KMS-11 (cell line): ENCODE results near the gene TJAP1.
"Not testable (repeated sequence)": the region's sequence is repeated elsewhere in the genome, so short reads cannot be mapped to it uniquely, and the experiment has no call there.

Experiments
- H2AFZ ChIP-seq: fragments of 200-600 bp; sonication (generic); 2 replicates; pipeline ENCODE4 v1.6.1; 2016; ENCODE audit warnings: antibody characterized with exemption, mixed run types, low read depth
- H3K27ac ChIP-seq: fragments of 200-600 bp; sonication (generic); 2 replicates; pipeline ENCODE4 v1.6.1; 2016; ENCODE audit warnings: mild to moderate bottlenecking, mixed run types
- H3K27me3 ChIP-seq: fragments of 200-600 bp; sonication (generic); 2 replicates; pipeline ENCODE4 v1.6.1; 2017; ENCODE audit warnings: mild to moderate bottlenecking, low read depth, mixed run types, moderate library complexity; ENCODE audit not compliant: insufficient read depth
- H3K36me3 ChIP-seq: fragments of 200-600 bp; sonication (generic); 2 replicates; pipeline ENCODE4 v1.6.1; 2017; ENCODE audit warnings: mild to moderate bottlenecking, mixed run types; ENCODE audit not compliant: insufficient read depth
- H3K4me1 ChIP-seq: fragments of 200-600 bp; sonication (generic); 2 replicates; pipeline ENCODE4 v1.6.1; 2016; ENCODE audit warnings: mild to moderate bottlenecking, low read depth, mixed run types; ENCODE audit not compliant: poor library complexity, severe bottlenecking
- H3K4me2 ChIP-seq: fragments of 200-600 bp; sonication (generic); 2 replicates; pipeline ENCODE4 v1.7.0; 2016; ENCODE audit warnings: mild to moderate bottlenecking, mixed run types
- H3K4me3 ChIP-seq: fragments of 200-600 bp; sonication (generic); IDR thresholded peaks from 2 replicates; pipeline ENCODE4 v1.6.1; 2017; ENCODE audit warnings: low read depth, low read length, mixed read lengths; ENCODE audit not compliant: insufficient read depth
- H3K79me2 ChIP-seq: fragments of 200-600 bp; sonication (generic); 2 replicates; pipeline ENCODE4 v1.6.1; 2016; ENCODE audit warnings: low read depth, mixed run types; ENCODE audit not compliant: insufficient read depth
- H3K9ac ChIP-seq: fragments of 200-600 bp; sonication (generic); 2 replicates; pipeline ENCODE4 v1.6.1; 2016; ENCODE audit warnings: mild to moderate bottlenecking, mixed run types
- H4K20me1 ChIP-seq: fragments of 200-600 bp; sonication (generic); 2 replicates; pipeline ENCODE4 v1.6.1; 2016; ENCODE audit warnings: mild to moderate bottlenecking, mixed run types; ENCODE audit not compliant: insufficient read depth
- TF ChIP-seq, protein P1 (sequence below): fragments of 200-600 bp; sonication (generic); conservative IDR thresholded peaks from 2 replicates; pipeline ENCODE4 v1.6.1; 2017; ENCODE audit warnings: low read depth, mild to moderate bottlenecking, antibody characterized with exemption, low read length, moderate library complexity, mixed read lengths

Gene TJAP1

GRCh38 chr6:43454290-43454695, 23.1 kb upstream of the TJAP1 start:
- H3K27me3 ChIP-seq = peaks cover 21% of the 10 kb centered on the region
- peaks cover 10% of the 10 kb centered on the region for H3K4me1 ChIP-seq
- no peak overlapping the region for H3K27ac ChIP-seq
- no peaks in the 10 kb centered on the region for H3K36me3 ChIP-seq
- no peaks in the 10 kb centered on the region for H3K79me2 ChIP-seq
- H3K4me3 ChIP-seq = no peak overlapping the region
- H2AFZ ChIP-seq = no peak overlapping the region
- peak overlapping the region; percentile 60; the same call in 1 of the 2 replicates for H3K4me2 ChIP-seq
- no peaks in the 10 kb centered on the region for H4K20me1 ChIP-seq
- TF ChIP-seq, protein P1, sequence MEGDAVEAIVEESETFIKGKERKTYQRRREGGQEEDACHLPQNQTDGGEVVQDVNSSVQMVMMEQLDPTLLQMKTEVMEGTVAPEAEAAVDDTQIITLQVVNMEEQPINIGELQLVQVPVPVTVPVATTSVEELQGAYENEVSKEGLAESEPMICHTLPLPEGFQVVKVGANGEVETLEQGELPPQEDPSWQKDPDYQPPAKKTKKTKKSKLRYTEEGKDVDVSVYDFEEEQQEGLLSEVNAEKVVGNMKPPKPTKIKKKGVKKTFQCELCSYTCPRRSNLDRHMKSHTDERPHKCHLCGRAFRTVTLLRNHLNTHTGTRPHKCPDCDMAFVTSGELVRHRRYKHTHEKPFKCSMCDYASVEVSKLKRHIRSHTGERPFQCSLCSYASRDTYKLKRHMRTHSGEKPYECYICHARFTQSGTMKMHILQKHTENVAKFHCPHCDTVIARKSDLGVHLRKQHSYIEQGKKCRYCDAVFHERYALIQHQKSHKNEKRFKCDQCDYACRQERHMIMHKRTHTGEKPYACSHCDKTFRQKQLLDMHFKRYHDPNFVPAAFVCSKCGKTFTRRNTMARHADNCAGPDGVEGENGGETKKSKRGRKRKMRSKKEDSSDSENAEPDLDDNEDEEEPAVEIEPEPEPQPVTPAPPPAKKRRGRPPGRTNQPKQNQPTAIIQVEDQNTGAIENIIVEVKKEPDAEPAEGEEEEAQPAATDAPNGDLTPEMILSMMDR = peak; percentile 87
- no peak overlapping the region for H3K9ac ChIP-seq

DNA sequence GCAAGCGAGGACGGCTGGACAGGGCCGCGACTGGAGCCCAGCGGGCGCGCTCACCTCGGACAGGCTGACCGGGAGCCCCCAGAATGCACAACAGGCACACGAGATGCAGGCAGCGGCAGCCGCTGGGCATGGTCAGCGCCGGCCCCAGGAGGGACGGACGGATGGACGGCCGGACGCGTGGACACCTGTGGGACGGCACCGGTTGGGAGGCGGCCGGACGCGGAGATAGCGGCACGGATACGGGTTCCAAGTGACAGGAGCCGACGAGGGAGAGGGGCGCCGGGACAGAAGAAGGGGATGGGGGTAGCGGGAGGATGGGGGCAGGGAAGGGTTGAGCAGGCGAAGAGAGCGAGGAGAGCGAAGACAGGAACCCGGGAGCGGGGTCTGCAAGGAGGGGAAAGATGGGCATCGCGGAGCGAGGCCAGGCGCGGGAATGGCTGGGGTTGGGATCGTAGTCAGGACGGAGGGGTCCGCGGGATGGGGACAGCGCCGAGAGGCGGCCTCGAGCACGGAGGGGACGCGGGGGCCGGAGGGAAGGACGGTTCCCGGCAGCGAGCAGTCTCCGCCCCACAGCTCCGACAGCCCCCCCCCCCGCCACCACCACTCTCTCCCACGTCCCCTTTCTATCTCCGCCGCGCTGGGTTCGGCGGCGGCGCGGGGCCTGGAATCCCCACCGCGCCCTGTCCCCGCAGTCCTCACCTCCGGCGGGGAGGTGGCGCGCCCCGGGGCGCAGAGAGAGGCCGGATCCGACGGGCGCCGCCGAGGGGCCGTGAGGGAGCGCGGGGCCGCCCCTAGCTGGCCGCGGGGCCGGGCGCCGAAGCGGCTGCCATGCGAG, 22.5 kb upstream of the TJAP1 start:
- Histone ChIP-seq H3K4me2 (peak overlapping the region; percentile 60), H4K20me1 (no peaks in the 10 kb centered on the region), H3K9ac (no peak overlapping the region), H3K79me2 (no peaks in the 10 kb centered on the region), H3K27me3 (peaks cover 21% of the 10 kb centered on the region), H3K36me3 (no peaks in the 10 kb centered on the region), H3K4me3 (no peak overlapping the region), H2AFZ (peak overlapping the region; percentile 18; the same call in 1 of the 2 replicates), H3K27ac (no peak overlapping the region), H3K4me1 (peaks cover 10% of the 10 kb centered on the region)
- TF ChIP-seq, protein P1 = peak; percentile 73

DNA sequence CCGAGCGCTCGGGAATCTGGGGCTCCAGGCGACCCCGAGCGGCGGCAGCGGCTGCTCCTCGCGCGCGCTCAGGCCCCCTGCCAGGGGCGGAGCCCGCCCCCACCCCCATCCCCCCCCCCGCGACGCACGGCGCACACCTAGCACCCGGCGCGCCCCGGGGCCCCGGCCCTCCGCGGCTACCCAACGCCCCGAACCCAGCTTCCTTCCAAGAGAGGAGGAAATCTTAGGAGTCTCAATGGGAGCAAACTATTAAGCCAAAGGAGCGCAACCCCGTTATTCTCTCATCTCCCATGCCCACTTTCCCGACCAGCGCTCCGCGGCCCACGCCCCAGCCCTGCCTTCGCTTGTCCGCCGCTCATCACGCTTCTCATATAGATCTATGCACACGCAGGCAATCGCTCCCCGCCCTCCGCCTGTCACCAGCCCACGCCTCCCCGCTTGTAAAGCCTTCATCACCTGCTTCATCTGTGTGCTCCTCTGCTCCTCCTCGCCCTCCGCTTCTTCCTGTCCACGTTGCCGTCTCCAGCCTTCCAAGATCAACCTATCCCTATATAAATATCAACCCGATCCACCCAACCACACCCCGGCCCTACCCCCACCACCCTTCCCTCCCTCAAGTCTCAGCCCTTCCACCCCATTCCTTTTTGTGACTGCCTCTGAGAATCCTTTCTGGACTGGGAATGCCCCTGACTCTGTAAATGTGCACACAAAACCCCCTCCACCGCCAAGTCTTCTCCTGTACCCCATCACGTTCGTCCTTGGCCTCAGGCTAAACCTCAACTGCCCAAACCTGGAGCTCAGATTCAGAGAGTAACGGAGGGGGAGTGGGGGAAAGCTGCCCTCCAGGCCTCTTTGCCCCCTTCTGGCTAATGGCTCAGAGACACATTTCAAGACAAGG, 21.6 kb upstream of the TJAP1 start, which contains the start of gene DLK2:
Gene DLK2 (minus strand): TSS at position 18 of the 898 bp plus-strand sequence. CDS start 723 bp downstream, outside the sequence.
- Histone ChIP-seq H3K9ac (no peak within 1 kb of the TSS), H3K27me3 (peaks cover 21% of the 10 kb centered on the region), H3K27ac (no peak within 1 kb of the TSS)

DNA sequence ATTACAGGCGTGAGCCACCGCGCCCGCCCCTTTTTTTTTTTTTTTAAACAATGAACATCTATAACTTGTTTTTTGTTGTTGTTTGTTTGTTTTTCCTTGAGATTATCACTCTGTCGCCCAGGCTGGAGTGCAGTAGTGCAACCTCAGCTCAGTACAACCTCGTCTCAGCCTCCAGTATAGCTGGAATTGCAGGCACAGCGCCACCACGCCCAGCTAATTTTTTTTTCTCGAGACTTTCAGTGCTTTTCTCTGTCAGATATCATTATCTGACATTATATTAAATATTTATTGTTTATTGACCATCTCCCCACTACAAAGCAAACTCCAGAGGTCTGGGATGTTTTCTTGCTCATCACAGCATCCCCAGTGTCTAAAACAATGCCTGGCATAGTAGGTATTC, 19.7 kb upstream of the TJAP1 start:
- H3K36me3 ChIP-seq = no peaks in the 10 kb centered on the region
- TF ChIP-seq, protein P1 = no peak
- H3K4me1 ChIP-seq = peaks cover 10% of the 10 kb centered on the region
- H3K9ac ChIP-seq = no peak overlapping the region
- H3K27ac ChIP-seq = no peak overlapping the region
- H3K4me2 ChIP-seq = no peak overlapping the region
- no peaks in the 10 kb centered on the region for H4K20me1 ChIP-seq
- H2AFZ ChIP-seq = no peak overlapping the region
- peaks cover 21% of the 10 kb centered on the region for H3K27me3 ChIP-seq
- no peaks in the 10 kb centered on the region for H3K79me2 ChIP-seq
- H3K4me3 ChIP-seq = no peak overlapping the region

More for the DNA sequence above, 21.6 kb upstream of the TJAP1 start, which contains the start of gene DLK2:
- peaks cover 10% of the 10 kb centered on the region for H3K4me1 ChIP-seq
- peak within 1 kb of the TSS; percentile 18; the same call in 1 of the 2 replicates for H2AFZ ChIP-seq
- peak within 1 kb of the TSS; percentile 60 for H3K4me2 ChIP-seq
- H3K4me3 ChIP-seq = no peak within 1 kb of the TSS
- H3K36me3 ChIP-seq = no peaks in the 10 kb centered on the region
- no peaks in the 10 kb centered on the region for H3K79me2 ChIP-seq
- H4K20me1 ChIP-seq = no peaks in the 10 kb centered on the region
- TF ChIP-seq, protein P1 = no peak

GRCh38 chr6:43458154-43458553, 19.2 kb upstream of the TJAP1 start:
- not testable (repeated sequence) for H2AFZ ChIP-seq
- H3K27me3 ChIP-seq = peaks cover 21% of the 10 kb centered on the region

More at GRCh38 chr6:43458154-43458553, 19.2 kb upstream of the TJAP1 start:
- H3K4me1 ChIP-seq, H4K20me1 ChIP-seq, H3K27ac ChIP-seq, H3K36me3 ChIP-seq, H3K4me3 ChIP-seq, H3K79me2 ChIP-seq, H3K9ac ChIP-seq, H3K4me2 ChIP-seq: not testable (repeated sequence)
